NCI-H446 treated with DMSO at 0.1 percent for 48 hours (cell line): Measurements from ENCODE around the gene CLDN17.

ENCODE experiments used
- DNase-seq: peaks from one replicate; lab custom pipeline; 2025; lab: John Stamatoyannopoulos, UW

The CLDN17 gene, protein sequence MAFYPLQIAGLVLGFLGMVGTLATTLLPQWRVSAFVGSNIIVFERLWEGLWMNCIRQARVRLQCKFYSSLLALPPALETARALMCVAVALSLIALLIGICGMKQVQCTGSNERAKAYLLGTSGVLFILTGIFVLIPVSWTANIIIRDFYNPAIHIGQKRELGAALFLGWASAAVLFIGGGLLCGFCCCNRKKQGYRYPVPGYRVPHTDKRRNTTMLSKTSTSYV

DNA sequence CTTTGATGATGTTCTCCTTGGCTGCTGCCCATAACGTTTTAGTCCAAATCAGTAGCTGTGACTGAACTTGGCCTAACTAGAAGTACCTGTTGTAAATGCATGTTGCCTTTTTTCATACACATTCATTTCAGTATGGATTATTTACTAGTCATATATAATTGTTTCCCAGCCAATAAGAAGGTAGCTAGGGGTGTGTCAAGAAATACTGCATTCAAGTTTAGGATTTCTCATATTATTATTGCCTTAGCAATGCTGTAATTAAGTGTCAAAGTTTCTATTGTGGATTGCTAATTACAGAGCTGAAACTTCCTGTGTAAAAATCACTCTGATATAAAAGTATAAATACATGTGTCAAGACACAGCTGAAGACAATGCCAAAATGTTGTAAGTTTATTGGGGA lies at the start of gene CLDN17:
TSS of gene CLDN17 (minus strand) at position 101 of the 400 bp plus-strand sequence. CDS start 188 bp downstream, outside the sequence.
- no peak for DNase-seq

GRCh38 chr21:30216041-30216723 lies 49.6 kb upstream of the CLDN17 start, which contains the start of gene CLDN8:
Gene CLDN8 (minus strand): TSS chr21:30216097. CDS start chr21:30215925, 172 bp downstream.
- DNase-seq: no peak

- no peak for DNase-seq
Measured at GRCh38 chr21:30211071-30211470, 44.5 kb upstream of the CLDN17 start.

DNA sequence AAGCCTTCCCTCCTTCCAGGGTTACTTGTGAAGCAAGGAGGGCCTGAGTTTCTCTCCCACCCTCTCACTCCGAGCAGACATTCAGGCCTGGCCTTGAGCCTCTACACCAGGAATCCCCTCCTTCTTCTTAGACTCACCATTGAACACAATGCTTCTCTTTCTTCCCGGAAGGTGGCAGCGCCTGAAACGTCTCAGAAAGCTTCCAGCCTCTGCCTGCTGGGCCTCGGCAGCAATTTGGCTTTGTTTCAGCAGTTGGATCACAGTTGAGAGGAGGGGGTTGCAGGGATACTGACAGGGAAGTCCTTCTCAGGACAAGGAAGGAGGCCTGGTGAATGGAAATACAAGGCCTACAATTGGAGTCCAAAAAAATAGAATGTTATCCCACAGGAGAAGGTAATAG lies 43.0 kb upstream of the CLDN17 start:
- no peak for DNase-seq

DNA sequence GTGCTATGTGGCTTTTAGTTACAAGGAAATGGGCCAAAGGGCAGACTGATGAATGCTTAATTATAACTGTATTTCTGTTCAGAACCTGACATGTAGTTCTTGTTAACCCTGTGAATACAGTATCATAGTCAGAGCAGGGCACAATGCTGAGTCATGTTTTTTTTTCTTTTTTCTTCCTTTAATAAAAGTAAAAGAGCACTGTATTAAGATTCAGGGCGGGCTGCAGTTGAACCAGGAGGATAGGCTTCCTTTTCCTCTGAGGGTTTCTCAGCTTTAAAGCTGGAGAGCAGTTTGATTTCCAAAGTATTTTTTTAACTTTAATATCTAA lies 40.6 kb upstream of the CLDN17 start:
- DNase-seq: no peak

- no peak for DNase-seq
Measured at GRCh38 chr21:30206551-30207251, 40.1 kb upstream of the CLDN17 start.

- no peak for DNase-seq
Measured at GRCh38 chr21:30200000-30200399, 33.4 kb upstream of the CLDN17 start.

GRCh38 chr21:30194701-30195299 lies 28.2 kb upstream of the CLDN17 start:
- DNase-seq: peak; percentile 65

- DNase-seq: no peak
Measured at GRCh38 chr21:30193201-30193600, 26.6 kb upstream of the CLDN17 start.

DNA sequence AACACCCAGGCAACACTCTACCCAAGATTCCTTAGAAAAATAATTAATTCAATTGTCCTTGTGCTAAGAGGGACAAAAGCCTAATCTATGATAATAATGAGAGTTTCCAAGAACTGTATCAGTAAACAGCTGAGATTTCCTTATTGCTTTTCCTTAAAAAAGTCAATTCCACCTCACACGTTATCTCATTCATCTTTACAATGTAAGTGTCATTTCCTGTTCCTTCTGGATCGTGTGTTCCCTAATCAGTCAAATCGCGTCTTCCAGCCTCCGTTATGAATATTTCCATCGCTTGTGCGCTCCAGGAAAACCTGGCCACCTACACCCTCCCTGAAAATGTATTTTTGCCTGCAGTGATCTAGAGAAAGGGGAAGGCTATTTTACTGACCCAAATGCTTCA lies 23.9 kb upstream of the CLDN17 start:
- DNase-seq: no peak

- DNase-seq: no peak
Measured at GRCh38 chr21:30189773-30190172, 23.2 kb upstream of the CLDN17 start.

DNA sequence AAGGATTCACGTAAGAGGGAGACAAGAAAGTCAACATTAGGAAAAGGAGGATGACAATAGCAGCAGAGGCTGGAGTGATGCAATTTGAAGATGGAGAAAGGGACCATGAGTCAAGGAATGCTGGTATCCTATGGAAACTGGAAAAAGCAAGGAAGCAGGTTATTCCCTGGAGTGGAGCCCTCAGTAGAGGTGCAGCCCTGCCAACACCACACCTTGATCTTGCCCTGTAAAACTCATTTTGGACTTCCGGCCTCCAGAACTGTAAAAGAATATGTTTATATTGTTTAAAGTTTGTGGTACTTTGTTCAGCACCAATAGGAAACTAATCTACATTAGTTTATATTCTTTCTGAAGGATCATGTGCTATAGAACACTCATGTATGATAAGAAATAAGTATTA lies 19.6 kb upstream of the CLDN17 start:
- DNase-seq: no peak

DNA sequence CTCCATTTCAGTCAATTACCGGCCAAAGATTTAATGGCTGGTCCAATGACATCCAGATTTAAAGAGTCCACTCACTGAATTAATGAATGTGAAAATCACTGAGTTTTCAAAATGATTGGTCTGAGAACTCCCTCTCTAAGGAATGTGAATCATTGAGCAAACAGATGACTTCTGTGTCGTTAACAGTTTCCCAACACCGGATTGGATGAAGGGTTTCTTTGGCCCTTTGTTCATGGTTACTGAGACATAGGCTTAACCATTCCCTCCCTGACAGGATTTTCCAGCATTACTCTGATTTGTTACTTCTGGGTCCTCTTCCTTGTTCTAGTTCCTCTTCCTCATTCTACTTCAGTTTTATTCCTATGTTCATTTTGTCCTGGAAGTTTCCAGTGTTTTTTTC lies 1.5 kb upstream of the CLDN17 start:
- no peak for DNase-seq

- no peak for DNase-seq
Measured at GRCh38 chr21:30166171-30166570, 434 bp downstream of the CLDN17 start.

DNA sequence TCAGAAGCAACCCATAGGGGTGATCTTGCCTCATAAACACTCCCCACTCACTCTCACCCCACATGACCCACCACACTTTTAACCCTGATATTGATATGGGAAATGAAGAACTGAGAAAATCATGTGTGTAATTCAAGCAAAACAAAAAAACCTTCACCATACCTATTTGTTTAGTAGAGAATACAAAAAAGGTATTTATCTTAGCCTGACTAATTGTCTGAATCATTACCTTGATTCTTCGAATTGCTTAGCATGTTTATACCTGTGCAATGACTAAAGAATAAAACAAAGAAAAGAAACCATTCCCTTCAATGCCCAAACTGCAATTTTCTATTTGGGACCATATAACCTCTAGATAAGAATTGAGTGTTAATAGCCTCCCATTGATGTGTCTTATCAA lies 1.8 kb downstream of the CLDN17 start:
- DNase-seq: no peak

DNA sequence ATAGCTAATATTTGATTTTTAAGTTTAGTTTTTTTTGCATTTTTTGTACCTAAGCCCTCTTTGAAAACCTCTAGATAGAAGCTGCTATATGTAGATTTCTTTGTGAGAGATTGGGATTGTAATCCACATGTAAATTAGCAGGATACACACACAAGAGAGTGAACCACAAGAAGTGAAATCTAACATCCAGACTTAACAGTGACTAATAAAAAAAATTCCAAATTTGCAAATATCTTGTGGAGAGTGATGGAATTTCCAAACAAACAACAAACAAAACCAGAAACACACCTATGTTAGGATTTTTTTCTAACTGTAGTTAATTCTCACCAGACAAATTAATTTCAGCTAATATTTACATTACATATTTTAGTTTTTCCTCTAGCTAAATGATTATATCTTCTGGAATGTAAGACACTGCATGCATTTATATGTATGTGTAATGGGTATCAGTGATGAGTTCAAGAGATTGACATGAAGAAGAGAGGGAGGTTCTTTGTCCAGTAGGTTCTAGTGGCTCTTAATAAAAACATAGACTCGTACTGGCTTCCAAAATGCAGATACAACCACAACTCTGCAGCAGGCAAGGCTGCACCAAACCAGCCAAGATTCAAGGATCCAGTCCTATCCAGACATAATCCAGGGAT lies 12.8 kb downstream of the CLDN17 start:
- DNase-seq: no peak

- DNase-seq: no peak
Measured at GRCh38 chr21:30152792-30153191, 13.8 kb downstream of the CLDN17 start.

DNA sequence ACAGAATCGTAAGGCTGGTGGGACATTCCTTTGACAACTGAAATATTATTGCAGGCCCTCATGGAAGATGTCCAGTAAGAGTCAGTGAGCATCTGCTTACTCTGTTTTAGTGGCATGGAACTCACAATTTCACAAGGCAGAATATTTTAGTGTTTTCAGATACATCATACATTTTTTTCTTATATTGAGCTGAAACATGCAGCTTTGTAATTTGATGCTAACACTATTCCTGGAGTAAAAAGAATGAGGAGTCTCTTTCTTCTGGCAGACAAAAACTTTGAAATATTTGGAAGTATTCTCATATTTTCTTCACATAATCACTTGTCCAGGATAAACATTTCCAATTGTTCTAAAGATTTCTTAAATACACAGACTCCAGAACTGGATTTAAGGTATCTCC lies 17.7 kb downstream of the CLDN17 start:
- no peak for DNase-seq

DNA sequence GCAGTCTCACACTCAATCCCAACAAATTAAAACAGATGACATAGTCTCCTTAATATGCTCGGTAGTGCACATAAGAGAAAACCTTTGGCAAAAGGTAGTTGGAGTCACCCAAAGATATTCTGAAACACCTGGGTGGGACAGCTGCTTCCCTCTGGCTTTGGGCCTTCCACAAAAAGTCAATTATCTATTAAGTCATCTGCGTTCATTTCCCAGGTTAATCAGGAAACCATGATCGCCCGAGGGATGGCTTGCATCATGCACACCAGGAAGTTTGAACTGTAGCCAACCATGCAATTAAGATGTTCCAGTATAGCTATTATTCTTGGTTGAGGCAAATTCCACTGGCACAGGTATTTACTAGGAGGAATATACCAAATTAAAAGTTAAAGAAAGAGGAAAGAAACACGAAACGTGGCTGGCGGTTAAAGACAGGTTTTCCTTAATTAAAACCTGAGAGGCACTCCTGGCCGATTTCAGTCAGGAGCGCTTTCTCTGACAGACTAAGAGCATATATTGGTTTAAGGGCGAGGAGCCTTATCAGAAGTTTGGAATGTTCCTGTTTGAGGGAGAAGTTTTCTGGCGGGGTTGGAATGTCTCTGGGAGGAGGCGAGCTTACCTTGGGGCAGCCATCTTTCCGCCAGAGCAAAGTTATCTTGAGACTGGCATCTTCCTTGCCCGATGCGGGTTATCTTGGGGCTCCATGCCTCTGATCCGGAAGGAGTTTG lies 19.9 kb downstream of the CLDN17 start:
- no peak for DNase-seq

- DNase-seq: no peak
Measured at GRCh38 chr21:30138483-30138882, 28.1 kb downstream of the CLDN17 start.

DNA sequence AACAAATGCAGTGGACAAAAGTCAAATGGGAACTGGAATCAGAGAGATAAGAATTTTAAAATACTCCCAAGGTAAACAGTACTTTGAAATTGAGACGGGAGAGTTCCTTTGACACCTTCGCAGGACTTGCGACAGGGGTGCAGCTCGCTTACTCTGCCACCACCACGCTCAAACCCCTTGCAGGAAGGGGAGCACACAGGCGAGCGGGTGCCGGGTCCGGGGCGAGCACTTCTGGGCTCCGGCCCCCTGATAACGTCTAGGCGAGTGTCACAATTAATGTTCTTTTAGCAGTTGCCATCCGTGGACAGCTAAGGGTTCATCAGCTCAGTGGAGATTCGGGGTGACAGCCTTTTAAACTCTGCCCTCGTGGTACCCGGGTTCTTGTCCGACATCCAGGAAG lies 37.4 kb downstream of the CLDN17 start:
- no peak for DNase-seq

GRCh38 chr21:30126576-30126975 lies 40.0 kb downstream of the CLDN17 start:
- no peak for DNase-seq
